ENCODE measurements around the gene CYB5RL.

- no peak for TF ChIP-seq POLR2A (IDR thresholded peaks at IDR 0.05)
- no peak for TF ChIP-seq POLR2AphosphoS5 (IDR thresholded peaks at IDR 0.05)
Measured at GRCh38 chr1:54204199-54204598, 4.4 kb upstream of the CYB5RL start.

All from breast epithelium (tissue), 3 donors.